Activated CD8-positive, alpha-beta memory T cell treated with anti-CD3 and anti-CD28 coated beads, Interleukin-2, amount 50 U/mL, for 48 hours (primary cell): ENCODE results near the gene ABAT.

Experiments used
- DNase-seq: peaks from one replicate; pipeline ENCODE4 v3.0.0-alpha.2; 2020

Gene ABAT

DNA sequence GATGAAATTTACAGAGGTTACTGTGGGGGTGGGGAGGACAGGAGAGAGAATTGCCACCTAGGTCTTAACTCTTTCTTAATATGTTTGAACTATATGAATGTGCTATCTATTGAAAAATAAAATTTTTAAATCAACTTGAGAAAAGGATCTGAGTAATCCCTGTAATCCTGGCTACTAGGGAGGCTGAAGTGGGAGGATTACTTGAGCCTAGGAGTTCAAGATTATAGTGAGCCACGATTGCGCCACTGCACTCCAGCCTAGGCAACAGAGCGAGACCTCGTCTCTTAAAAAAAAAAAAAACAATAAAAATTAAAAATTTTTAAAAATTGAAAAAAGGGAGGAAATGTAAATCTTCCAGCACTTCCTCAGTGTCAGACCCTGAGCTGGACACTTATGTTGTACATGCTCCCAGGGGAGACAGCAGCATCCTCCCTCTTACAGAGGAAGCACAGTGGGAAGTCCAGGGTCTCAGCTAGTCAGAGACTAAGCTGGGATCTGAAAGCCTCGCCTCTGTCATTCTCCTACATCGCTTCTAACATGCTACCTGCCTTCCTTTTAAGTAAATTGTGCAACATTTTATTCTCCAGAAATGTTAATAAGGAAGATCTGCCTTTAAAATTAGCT, 145.1 kb downstream of the ABAT start:
- DNase-seq: no peak

DNA sequence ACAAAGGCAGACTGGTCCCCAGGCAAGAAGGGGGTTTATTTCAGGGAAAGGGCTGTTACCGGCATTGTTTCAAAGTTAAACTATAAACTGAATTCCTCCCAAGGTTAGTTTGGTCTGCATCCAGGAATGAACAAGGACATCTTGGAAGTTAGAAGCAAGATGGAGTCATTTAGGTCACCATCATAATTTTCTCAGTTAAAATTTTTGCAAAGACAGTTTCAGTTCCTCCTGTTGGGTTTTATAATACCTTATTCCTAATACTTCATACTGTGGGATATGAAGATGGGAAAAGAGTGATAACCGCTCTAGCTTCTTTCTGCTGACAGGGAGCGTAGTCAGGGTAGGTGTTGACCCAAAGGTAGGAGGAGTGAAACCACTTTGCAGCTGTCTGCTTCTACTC, 148.0 kb downstream of the ABAT start:
- no peak for DNase-seq

DNA sequence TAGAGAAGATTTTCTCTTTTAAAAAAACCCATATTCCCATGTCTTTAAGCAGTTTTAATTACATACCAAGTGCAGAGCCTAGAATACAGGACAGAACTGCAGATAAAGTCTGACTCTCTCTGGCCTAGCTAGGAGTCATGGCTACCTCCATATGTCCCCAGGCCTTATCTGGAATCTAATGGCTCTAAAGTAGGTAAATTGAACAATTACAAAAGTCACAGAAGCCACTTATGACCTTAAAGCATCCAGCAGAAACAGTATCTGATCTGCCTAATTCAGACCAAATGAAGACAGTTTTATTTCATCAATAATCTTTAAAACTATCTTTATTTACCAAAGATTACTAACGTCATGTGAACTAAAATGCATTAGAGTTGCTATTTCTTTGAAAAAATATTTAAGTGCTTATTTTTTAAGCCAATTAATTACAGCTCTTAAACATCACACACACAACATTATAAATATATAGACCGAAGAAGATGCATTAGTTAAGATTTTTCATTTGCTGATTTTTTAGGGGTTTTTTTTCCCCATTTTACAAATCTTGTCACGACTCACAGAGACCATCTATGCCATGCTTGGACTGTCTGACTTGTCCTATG, 152.0 kb downstream of the ABAT start:
- no peak for DNase-seq

DNA sequence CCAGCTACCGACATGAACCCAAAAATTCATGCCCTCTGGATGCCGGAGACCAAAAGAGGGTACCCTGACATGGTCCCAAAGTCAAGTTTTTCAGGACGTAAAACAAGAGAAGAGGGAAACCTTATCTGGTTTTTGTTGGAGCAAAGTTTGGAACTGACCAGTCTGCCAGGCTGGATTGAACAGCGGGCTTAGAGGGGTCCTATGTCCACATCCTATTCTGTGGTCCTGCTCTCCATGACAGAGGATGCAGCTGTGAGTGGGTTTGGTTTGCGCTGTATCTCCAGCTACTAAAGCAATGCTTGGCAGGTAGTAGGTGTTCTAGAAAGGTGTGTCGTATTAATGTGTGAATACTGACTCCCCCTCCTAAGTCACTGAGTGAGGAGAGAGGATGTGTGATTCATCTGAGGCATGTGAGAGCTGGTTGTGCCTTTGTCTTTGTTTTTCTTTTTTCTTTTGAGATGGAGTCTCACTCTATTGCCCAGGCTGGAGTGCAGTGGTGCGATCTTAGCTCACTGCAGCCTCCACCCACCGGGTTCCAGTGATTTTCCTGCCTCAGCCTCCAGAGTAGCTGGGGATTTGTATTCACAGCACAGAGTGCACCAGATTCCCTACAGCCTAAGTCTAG, 154.2 kb downstream of the ABAT start:
- DNase-seq: no peak

DNA sequence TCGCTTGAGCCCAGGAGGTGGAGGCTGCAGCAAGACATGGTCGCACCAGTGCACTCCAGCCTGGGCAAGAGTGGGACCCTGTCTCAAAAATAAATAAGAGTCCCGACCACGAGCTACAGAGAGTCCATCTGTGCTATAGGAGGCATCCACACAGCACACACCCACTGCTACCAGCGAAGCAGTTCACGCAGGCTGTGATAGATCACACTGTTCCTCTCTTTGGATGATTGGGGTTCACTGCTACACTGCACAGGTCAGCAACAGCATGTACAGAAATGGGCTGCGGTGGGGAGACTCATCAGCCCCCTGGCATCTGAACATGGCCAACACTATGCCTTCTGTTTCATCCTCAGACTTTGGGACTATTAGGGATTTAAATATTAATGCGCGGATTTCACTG, 157.0 kb downstream of the ABAT start:
- DNase-seq: no peak

DNA sequence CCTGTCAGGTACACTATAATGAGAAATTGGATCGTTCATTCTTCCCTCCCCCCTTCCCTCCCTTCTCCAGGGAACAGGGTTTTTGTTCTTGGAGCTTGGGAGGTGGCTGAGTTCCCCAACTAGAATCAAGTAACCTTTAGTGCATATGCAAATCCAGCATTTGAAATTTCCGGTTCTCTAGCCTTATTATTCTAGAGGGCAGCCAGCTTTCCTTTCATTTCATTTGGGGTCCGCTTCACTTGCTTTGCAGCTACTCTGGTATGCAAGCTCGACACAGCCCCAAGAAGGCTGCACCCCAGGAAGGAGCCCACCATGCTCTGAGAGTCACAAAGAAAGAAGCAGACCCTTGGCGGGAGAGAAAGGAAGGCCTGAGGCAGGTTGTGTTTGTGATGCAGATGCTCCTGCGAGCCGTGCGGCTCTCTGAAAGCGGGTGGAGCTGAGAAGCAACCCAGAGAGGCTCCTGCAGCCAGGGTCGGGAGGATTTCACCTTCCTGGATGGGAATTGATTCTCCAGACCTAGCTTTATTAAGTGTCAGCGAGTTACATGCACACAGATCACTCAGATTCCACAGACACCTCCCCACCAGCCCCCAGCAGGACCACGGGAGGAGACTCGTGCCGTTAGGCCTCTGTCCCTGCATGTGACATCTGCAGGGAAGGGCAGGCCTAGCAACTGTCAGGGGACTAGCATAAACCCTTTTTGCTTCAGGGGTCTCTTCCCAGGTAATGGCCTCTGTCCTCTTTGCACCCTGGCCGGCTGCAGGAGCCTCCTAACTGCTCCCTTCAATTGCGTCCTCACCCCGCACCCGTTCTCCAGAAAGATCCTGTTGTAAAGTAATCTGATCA, 157.7 kb downstream of the ABAT start:
- no peak for DNase-seq

DNA sequence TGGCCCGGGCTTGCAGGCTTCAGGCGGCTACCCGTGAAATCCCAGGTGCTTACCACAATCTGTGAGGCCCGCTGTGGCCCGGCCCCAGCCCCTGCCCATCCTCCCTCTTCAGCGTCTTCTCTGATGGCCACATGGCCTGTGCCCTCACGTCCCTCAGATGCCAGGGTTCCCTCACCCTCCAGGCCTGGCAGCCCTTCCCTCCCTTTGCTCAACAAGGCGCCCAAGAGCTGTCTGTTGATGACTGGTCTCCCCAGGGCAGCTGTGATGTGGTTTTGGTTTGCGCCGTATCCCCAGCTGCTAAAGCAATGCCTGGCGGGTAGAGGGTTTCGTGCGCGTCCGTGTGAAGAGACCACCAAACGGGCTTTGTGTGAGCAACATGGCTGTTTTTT, 158.3 kb downstream of the ABAT start:
- DNase-seq: no peak
